G401 (cell line): ENCODE data around the gene CHIA. TPM values are rescaled to one million over a fixed set of nuclear protein-coding genes. Genes with fewer than 3 reads are reported as not detected.
"Not testable (repeated sequence)": the region's sequence is repeated elsewhere in the genome, so short reads cannot be mapped to it uniquely, and the experiment has no call there.

ENCODE experiments used
- DNase-seq: peaks from one replicate; pipeline ENCODE4 v3.0.0-alpha.2; 2015; ENCODE audit warnings: low spot score
- in situ Hi-C: cut with HindIII; loops from 2 replicates; pipeline ENCODE4 v1.10.0; 2016; ENCODE audit warnings: low sequenced_read_pairs, mixed read lengths
- total RNA-seq: library from RNA; depleted of rRNA; stranded (reverse); fragments of >200 nt; shearing (Covaris generic); gene quantifications from 2 replicates; pipeline ENCODE4 v1.2.3, GENCODE V29; 2014

CHIA gene
- total RNA-seq, 1 experiment from 2014 or later, result not detected

DNA sequence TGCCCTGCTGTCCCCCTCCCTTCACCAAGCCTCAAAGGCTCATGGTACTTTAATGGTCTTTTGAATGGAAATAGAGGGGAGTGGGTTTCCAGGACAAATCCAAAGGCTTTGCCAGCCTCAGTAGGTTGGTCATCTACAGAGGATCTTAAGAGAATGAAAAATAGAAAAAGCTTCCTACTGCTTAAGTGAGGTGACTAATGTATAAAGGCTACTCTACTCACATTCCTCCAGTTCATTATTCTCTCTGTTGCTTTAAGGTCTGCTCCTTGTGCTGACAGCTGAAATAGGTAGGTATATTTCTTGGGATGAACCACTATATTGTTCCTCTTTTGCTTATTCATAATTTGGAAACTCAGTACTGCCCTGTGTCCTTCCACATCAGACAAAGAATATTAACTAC is 10.4 kb upstream of the CHIA start:
- no peak for DNase-seq
- in situ Hi-C loops, result no loop called here

DNA sequence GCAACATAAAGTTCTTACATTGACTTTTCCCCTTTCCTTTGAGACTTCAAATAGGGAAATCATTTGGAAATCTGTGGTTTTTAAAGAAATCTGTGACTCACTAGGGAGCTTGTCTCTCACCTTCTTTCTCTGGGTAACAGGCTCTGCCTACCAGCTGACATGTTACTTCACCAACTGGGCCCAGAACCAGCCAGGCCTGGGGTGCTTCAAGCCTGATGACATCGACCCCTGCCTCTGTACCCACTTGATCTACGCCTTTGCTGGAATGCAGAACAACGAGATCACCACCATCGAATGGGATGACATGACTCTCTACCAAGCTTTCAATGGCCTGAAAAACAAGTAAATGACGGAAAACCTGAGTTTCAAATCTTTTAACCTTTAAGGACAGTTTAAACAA is 9.2 kb upstream of the CHIA start:
- DNase-seq, result no peak
- in situ Hi-C loops, result no loop called here

DNA sequence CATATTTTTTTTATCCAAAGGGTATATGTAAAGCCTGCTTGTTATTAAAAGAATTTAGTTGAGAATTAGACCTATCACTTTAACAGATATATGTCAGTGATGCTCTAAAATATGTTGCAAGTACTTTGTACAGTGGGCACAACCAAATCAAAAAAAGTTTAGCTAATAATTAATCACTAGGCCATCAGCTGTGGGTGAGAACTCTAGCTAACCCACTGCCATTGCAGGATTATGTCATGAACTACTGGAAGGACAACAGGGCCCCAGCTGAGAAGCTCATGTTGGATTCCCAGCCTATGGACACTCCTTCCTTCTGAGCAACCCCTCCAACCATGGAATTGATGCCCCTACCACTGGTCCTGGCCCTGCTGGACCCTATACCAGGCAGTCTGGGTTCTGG is 6.8 kb upstream of the CHIA start:
- no peak for DNase-seq
- in situ Hi-C loops, result no loop called here

DNA sequence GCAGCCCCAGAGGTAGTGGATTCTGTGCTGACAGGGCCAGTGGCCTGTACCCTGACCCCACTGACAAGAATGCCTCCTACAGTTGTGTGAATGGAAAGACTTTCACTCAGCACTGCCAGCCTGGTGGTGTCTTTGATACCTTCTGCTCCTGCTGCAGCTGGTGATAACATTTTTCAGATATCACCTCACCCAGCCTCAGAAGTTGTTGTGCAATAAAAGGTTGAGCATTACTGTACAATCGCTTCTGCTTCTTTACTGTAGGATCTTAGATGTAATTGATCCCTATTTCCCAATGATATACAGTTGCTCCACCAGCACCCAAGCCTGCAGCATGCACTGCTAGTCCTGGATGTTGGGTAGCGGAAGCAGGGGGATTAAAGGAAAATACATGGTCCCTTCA is 4.8 kb upstream of the CHIA start:
- in situ Hi-C loops, result no loop called here
- DNase-seq, result no peak

DNA sequence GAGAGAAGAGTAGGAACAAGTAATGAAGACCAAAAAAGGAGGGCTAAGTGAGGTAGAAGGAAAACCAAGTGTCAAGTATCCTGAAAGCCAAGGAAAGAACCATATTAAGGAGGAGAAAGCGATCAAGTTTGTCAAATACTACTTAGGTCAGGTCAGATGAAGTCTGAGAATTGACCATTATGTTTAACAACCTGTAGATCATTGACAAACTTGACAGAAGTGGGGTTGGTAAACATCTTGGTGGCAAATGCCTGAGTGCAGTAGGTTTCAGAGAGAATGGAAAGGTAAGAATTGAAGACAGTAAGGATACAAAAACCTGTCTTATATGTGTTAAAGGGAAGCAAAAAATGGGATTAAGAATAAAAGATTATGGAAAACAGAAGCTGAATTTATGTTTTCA is 3.7 kb upstream of the CHIA start:
- DNase-seq, result no peak
- in situ Hi-C loops, result no loop called here

DNA sequence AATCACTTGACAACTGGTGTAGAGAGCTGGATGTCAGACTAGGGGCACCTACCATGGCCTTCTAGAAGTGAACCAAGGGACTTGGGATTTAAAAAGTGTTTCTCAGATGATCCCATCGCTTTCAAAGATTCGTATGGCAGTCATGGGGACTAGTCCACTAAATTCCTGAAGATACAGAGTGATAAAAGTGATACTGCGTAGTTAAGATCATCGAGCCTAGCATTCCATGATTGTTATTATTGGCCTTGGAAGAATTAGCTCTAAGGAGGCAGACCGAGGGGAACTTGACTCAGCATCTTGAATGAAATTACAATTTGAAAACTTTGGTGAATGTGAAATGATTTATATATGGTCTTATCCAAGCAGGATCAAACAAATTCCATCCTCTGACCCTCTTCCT is 1.3 kb upstream of the CHIA start:
- in situ Hi-C loops, result no loop called here
- DNase-seq, result no peak

DNA sequence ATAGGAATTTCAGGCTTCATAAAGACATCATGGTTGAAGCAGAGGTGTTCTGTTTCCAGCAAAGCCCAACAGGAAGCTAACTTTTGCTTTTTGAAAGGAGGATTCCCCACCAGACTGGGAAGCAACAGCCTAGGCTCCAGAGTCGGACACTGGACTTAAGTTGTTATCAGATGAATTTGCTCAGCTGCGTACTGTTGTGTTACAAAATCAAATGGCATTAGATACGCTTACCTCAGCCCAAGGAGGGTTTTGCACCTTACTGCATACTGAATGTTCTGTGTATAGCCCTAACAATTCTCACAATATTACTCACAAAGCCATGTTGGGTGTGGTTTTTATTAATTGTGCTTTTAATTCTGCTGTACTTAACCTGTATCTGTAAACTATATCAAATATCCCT is 547 bp upstream of the CHIA start:
- in situ Hi-C loops, result no loop called here
- no peak for DNase-seq

DNA sequence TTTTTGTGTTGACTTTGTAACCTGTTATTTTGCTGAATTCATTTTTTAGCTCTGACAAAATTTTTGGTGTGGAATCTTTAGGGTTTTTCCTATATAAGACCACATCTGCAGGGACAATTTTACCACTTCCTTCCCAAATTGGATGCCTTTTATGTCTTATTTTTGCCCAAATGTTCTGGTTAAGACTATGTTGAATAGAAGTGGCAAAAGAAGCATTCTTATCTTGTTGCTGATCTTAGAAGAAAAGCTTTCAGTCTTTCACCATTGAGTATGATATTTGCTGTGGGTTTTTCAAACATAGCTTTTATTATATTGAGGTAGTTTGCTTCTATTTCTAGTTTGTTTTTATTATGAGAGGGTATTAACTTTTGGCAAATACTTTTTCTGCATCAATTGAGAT is 3.7 kb downstream of the CHIA start:
- in situ Hi-C loops, result no loop called here
- DNase-seq, result no peak

DNA sequence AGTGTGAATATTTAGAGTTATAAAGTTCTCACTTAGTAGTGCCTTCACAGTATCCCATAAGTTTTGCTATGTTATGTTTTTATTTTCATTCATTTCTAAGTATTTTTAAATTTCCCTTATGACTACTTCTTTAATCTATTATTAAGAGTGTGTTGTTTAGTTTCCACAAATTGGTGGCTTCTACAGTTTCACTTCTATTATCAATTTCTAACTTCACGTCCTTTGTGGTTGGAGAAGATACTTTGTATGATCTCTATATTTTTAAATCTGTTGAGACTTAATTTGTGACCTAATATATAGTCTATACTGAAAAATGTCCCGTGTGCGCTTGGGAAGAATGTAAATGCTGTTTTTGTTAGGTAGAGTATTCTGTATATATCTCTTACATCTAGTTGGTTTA is 11.7 kb downstream of the CHIA start:
- in situ Hi-C loops, result no loop called here
- no peak for DNase-seq

DNA sequence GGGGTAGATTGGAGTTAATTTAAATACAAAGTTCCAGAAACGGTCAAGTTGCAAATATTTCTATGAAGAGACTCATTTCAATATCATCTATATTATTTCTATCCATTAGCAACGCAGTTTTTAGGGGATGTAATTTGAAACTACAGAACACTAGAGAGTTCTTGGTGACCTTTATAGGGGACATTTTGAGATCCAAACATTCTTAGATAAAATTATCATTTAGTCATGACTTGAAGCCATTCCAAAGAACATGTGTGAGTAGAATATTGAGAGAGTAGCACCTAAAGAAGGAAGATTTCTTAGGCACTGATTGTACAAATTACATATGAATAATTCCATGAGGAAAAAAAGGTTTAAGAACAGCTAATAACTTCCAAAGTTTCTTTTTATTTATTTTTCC is 19.0 kb downstream of the CHIA start:
- in situ Hi-C loops, result no loop called here

DNA sequence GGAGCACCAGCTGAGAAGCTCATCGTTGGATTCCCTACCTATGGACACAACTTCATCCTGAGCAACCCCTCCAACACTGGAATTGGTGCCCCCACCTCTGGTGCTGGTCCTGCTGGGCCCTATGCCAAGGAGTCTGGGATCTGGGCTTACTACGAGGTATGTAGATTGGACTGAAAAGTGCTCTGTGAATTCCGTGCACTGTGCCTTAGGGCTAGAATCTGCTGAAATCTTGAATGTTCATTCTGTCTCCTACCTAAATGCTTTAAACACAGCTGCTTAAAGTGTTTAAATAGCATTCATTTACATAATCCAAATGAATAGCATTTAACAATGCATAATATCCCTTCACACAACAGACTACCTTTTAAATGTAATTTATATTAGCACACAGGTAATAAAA is 27.9 kb downstream of the CHIA start:
- in situ Hi-C loops, result no loop called here
- DNase-seq, result no peak

More for the DNA sequence above, 19.0 kb downstream of the CHIA start:
- DNase-seq, result no peak

DNA sequence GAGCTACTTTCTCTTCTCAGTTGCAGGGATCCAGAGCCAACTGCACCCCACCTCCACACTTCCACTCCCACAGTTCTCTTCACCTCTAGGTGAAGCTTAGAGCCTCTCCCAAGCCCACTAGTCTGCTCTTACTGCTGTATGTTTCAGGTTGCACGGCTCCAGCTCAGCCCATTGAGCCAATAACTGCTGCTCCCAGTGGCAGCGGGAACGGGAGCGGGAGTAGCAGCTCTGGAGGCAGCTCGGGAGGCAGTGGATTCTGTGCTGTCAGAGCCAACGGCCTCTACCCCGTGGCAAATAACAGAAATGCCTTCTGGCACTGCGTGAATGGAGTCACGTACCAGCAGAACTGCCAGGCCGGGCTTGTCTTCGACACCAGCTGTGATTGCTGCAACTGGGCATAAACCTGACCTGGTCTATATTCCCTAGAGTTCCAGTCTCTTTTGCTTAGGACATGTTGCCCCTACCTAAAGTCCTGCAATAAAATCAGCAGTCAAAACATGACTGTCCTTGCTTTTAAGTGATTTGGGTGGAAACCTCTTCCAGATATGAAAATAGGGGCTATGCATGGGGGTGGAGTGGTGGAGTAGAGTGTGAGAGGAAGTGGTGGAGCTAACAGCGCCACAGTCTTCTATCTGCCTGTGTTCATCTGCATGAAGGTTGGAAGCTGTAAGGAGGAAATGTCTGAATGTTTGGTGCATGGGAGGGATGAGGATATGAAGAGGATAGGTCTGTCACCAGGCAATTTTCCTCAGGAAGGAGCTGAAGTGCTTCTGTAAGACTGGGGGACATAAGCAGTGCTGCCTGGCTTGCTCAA is 29.6 kb downstream of the CHIA start:
- no peak for DNase-seq
- in situ Hi-C loops, result no loop called here

DNA sequence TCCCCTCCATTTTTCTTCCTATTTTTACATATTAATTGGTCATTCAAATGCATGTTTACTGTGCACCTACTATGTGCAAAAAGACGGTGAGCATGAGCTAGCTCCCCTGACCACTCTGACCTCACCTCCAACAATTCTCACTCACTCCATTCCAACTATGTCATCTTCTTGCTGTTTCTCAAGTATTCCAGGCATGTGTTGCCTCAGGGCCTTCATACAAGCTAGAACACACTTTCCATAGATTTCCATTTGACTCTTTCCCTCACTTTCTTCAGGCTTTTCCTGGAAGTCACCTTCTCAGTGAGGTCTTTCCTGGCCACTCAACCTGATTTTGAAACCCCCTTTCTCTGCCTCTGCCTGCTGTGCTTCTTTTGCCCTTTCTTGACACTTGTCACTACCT is 32.6 kb downstream of the CHIA start:
- no peak for DNase-seq
- in situ Hi-C loops, result no loop called here

DNA sequence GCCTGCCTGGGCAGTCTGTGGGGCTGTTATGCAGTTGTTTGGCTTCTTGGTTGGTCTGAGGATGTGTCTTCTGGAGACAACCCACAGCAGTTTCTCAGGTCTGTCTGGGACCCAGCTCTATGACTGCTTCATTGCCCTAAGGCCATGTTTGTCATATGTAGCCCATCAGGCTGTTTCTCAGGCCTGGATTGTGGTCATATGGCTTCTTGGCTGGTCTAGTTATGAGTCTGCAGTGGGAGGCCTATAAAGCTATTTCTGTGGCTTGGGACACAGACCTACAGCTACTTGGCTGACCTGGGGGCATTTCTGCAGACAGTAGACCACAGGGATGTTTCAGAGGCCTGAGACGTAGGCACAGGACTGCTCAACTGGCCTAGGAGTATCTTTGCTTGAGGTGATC is 41.5 kb downstream of the CHIA start:
- in situ Hi-C loops, result no loop called here
- DNase-seq, result no peak

DNA sequence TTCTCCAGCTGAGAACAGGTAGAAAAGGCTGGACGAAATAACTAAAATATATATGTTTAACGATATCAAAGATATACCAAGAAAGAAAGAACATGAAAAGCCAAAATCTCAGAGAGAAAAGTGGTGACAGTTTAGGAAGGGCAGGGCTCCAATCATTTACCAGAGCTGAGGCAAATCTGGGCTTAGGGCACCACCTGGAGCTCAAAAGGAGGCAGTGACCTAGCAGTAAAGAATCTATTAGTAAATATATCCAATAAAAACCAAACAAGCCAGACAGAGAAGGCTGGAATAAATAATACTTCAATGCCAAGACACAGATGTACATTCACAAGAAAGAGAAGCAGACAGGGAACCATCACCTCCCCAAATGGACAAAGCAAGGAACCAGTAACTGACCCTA is 43.5 kb downstream of the CHIA start:
- no peak for DNase-seq
- in situ Hi-C loops, result no loop called here

DNA sequence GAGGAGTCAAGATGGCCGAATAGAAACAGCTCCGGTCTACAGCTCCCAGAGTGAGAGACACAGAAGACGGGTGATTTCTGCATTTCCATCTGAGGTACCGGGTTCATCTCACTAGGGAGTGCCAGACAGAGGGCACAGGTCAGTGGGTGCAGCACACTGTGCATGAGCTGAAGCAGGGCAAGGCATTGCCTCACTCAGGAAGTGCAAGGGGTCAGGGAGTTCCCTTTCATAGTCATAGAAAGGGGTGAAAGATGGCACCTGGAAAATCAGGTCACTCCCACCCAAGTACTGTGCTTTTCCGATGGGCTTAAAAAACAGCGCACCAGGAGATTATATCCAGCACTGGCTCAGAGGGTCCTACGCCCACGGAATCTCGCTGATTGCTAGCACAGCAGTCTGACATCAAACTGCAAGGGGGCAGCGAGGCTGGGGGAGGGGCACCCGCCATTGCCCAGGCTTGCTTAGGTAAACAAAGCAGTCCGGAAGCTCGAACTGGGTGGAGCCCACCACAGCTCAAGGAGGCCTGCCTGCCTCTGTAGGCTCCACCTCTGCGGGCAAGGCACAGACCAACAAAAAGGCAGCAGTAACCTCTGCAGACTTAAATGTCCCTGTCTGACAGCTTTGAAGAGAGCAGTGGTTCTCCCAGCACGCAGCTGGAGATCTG is 44.7 kb downstream of the CHIA start:
- in situ Hi-C loops, DNase-seq: not testable (repeated sequence)

DNA sequence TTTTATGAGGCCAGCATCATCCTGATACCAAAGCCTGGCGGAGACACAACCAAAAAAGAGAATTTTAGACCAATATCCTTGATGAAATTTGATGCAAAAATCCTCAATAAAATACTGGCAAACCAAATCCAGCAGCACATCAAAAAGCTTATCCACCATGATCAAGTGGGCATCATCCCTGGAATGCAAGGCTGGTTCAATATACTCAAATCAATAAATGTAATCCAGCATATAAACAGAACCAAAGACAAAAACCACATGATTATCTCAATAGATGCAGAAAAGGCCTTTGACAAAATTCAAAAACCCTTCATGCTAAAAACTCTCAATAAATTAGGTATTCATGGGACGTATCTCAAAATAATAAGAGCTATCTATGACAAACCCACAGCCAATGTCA is 48.2 kb downstream of the CHIA start:
- DNase-seq, in situ Hi-C loops: not testable (repeated sequence)

DNA sequence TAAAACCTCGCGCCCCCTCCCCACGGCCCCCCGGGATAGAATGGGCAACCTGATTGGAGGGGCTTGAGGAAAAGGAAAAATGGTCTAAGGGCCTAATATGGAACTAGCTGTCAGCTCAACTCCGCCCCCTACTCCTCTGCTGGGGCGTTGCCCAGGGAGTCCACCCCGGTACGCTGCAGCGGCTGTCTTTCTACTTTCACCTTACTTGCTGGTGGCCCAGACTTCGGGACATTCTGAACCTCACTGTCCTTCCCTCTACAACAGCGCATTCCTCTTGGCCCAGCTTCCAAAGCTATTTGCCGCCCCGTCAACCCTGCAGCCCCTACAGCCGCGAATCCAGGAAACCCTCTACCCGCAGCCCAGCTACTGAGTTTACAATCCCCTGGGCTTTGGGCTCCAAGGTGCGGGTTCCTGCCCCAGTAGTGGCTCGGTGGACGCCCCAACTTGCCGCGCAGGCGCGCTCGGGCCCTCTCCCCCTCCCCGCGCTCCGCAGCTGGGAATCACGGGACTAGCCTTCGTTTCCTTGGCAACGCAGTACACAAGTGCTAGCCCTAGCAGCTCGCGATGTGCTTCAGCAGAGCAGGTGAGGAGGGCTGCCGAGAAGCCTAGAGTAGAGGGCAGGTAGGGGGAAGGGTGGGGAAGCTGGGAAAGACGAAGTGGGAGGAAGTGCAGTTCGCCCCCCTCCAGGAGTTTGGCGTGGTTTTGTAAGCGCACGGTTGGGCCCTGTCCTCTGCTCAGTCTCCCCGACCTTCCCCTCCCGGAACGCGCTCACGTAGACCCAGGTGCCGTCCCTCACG is 55.6 kb downstream of the CHIA start:
- peak; percentile 21 for DNase-seq
- in situ Hi-C loops, result no loop called here

DNA sequence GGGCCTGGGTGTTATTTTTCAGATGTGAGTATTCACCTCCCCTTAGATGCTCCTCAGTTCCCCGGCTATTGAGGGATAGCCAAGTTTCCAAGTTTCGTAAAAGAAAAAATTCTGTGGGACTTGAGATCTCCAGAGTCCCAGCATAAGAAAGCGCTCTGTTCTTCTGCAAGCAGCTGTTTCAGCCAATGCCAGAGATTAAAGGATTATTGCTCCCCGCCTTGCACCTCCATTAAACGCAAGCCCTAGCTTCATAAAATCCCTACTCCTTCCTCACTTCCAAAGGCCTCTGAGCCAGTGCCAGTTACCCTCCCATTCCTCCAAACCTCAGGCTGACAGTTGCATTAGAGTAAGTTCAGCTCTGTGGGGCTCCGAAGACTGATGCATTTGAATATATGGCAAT is 56.4 kb downstream of the CHIA start:
- no peak for DNase-seq
- in situ Hi-C loops, result no loop called here

DNA sequence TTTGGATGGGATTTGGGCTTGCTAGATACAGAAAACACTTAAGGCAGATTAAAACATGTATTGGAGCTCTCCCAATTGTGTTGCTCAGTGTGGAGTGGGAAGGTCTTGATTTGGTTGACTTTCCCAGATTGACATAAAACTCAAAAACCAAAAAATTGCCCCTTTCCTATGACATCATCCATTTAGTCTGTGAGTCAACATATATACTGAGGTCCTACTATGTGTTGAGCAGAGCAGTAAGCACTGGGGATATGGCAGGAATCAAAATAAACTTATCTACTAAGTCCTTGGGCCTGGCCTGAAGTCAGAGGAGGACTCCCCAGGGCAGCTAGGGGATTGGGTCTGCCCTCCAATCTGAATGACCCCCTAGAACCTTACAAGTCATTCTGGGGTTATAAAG is 61.0 kb downstream of the CHIA start:
- in situ Hi-C loops, result no loop called here

More for the DNA sequence above, 61.0 kb downstream of the CHIA start:
- no peak for DNase-seq
